Measurements from ENCODE around the gene ST8SIA6. TPM values are rescaled to one million over a fixed set of nuclear protein-coding genes. Genes with fewer than 3 reads are reported as not detected.

Gene ST8SIA6
- total RNA-seq, 1 experiment from 2014 or later, result 0.57 TPM

DNA sequence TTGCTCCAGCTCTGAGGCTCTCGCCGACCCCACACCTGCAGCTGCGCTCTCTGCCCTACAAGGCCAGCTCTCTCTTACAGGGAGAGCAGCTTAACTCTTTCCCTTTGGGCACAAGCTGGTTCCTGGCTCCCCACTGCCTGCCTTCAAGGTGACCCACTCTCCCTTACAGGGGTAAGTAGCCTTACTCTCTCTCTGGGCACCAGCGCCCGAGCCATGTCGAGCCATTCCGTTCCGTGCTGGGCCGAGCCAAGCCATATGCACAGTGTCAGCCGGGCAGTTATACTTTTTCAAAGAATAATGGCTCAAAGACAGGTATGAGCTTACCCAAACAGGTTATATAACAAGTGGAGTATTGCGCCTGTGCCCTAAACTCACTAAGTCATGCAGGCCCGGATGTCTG is 181.7 kb downstream of the ST8SIA6 start:
- DNase-seq (ENCODE audit: low read depth), result no peak

Other genes starting within 250 kb of the ST8SIA6 start
- 9,336 and 11,900 TPM in 2 replicates for gene VIM, start 226.4 kb downstream of the ST8SIA6 start, total RNA-seq (2014; rRNA removed)
- 39.8 and 44.3 TPM in 2 replicates for gene HACD1, start 162.8 kb upstream of the ST8SIA6 start, total RNA-seq (2014; rRNA removed)
- 41.1 and 51.7 TPM in 2 replicates for gene STAM, start 189.6 kb upstream of the ST8SIA6 start, total RNA-seq (2014; rRNA removed)

Data from LHCN-M2 (cell line).